Activated CD8-positive, alpha-beta T cell treated with anti-CD3 and anti-CD28 coated beads, Interleukin-2, amount 10 ng/mL, durations not matched to agents 7 days and 5 days (primary cell): ENCODE measurements around the gene GTF2E1. TPM values are rescaled to one million over a fixed set of nuclear protein-coding genes. Genes with fewer than 3 reads are reported as not detected.

Source experiments
- ATAC-seq: fragments of 150-1000 bp; cut with Tn5 transposase; one replicate; pipeline ENCODE4 v1.10.0; 2021; ENCODE audit warnings: moderate library complexity
- CTCF ChIA-PET: fragments of 350-600 bp; sonication (Branson Sonifier 250); formaldehyde crosslinking; loops from one replicate; lab custom pipeline; 2021; ENCODE audit warnings: antibody characterized with exemption; lab: Charles Lee
- POLR2A ChIA-PET: fragments of 350-600 bp; sonication (Branson Sonifier 250); formaldehyde crosslinking; loops from one replicate; lab custom pipeline; 2021; ENCODE audit warnings: antibody characterized with exemption; lab: Charles Lee
- DNase-seq: peaks from one replicate; pipeline ENCODE4 v3.0.0-alpha.2; 2020
- H3K27ac Mint-ChIP-seq: one replicate; pipeline ENCODE4 v1.8.0; 2021; ENCODE audit warnings: mild to moderate bottlenecking, mixed read lengths
- H3K27me3 Mint-ChIP-seq: one replicate; pipeline ENCODE4 v1.8.0; 2021; ENCODE audit warnings: low read depth, mixed read lengths
- H3K36me3 Mint-ChIP-seq: one replicate; pipeline ENCODE4 v1.8.0; 2021; ENCODE audit warnings: low read depth, mixed read lengths
- H3K4me1 Mint-ChIP-seq: one replicate; pipeline ENCODE4 v1.8.0; 2021; ENCODE audit warnings: low read depth, mixed read lengths
- H3K4me3 Mint-ChIP-seq: one replicate; pipeline ENCODE4 v1.8.0; 2021; ENCODE audit warnings: mild to moderate bottlenecking, mixed read lengths
- H3K9me3 Mint-ChIP-seq: one replicate; pipeline ENCODE4 v1.8.0; 2022; ENCODE audit warnings: mixed read lengths; ENCODE audit not compliant: insufficient read depth
- total RNA-seq, 2 experiments: library from RNA; stranded (reverse); gene quantifications; one replicate each; pipeline ENCODE4 v1.2.3, GENCODE V29; 2021

GTF2E1 gene
- total RNA-seq, 2 experiments from 2014 or later, result 32.3 to 32.4 TPM

GRCh38 chr3:120800625-120801024, 58.1 kb downstream of the GTF2E1 start:
- H3K9me3 Mint-ChIP-seq, result no peaks in the 10 kb centered on the region
- H3K27me3 Mint-ChIP-seq, result peaks cover 3% of the 10 kb centered on the region
- ATAC-seq (no peak), DNase-seq (no peak)
- H3K36me3 Mint-ChIP-seq, result no peaks in the 10 kb centered on the region
- no peaks in the 10 kb centered on the region for H3K4me1 Mint-ChIP-seq
- CTCF ChIA-PET, result interaction anchor here (1.3 kb wide), 1 partner anchor 383 kb away, joined by 5 read pairs; no protein-coding TSS in a partner anchor
- H3K4me3 Mint-ChIP-seq, result no peak overlapping the region
- H3K27ac Mint-ChIP-seq, result no peak overlapping the region
- POLR2A ChIA-PET, result no interaction called here

GRCh38 chr3:120801484-120801883, 58.9 kb downstream of the GTF2E1 start:
- no peaks in the 10 kb centered on the region for H3K4me1 Mint-ChIP-seq
- H3K9me3 Mint-ChIP-seq, result no peaks in the 10 kb centered on the region
- ChIA-PET POLR2A (no interaction called here), CTCF (no interaction called here)
- ATAC-seq (no peak), DNase-seq (no peak)
- peaks cover 3% of the 10 kb centered on the region for H3K27me3 Mint-ChIP-seq
- no peaks in the 10 kb centered on the region for H3K36me3 Mint-ChIP-seq
- H3K4me3 Mint-ChIP-seq, result no peak overlapping the region
- no peak overlapping the region for H3K27ac Mint-ChIP-seq

- ChIA-PET CTCF (interaction anchor here (2.4 kb wide), 1 partner anchor 8 kb away, joined by 8 read pairs; no protein-coding TSS in a partner anchor), POLR2A (no interaction called here)
- no peak for ATAC-seq
- Mint-ChIP-seq H3K4me3 (no peak overlapping the region), H3K36me3 (no peaks in the 10 kb centered on the region), H3K27ac (no peak overlapping the region), H3K9me3 (no peaks in the 10 kb centered on the region), H3K4me1 (no peaks in the 10 kb centered on the region), H3K27me3 (peaks cover under 1% of the 10 kb centered on the region)
- DNase-seq, result no peak
Observed at GRCh38 chr3:120802916-120803315, 60.4 kb downstream of the GTF2E1 start.

GRCh38 chr3:120816728-120817127, 74.2 kb downstream of the GTF2E1 start:
- H3K4me1 Mint-ChIP-seq, result no peaks in the 10 kb centered on the region
- H3K9me3 Mint-ChIP-seq, result no peaks in the 10 kb centered on the region
- H3K4me3 Mint-ChIP-seq, result no peak overlapping the region
- H3K27ac Mint-ChIP-seq, result no peak overlapping the region
- H3K27me3 Mint-ChIP-seq, result peaks cover 12% of the 10 kb centered on the region
- POLR2A ChIA-PET, result no interaction called here
- CTCF ChIA-PET, result no interaction called here
- no peaks in the 10 kb centered on the region for H3K36me3 Mint-ChIP-seq
- DNase-seq (no peak), ATAC-seq (no peak)

- H3K4me3 Mint-ChIP-seq, result no peak overlapping the region
- H3K4me1 Mint-ChIP-seq, result no peaks in the 10 kb centered on the region
- DNase-seq (no peak), ATAC-seq (no peak)
- POLR2A ChIA-PET, result no interaction called here
- H3K36me3 Mint-ChIP-seq, result no peaks in the 10 kb centered on the region
- CTCF ChIA-PET, result interaction anchor here (1.4 to 2.2 kb wide), 2 partner anchors 25 to 26 kb away, joined by 3 to 7 read pairs; no protein-coding TSS in a partner anchor
- no peak overlapping the region for H3K27ac Mint-ChIP-seq
- H3K27me3 Mint-ChIP-seq, result peaks cover 9% of the 10 kb centered on the region
- H3K9me3 Mint-ChIP-seq, result no peaks in the 10 kb centered on the region
Observed at GRCh38 chr3:120820748-120821147, 78.2 kb downstream of the GTF2E1 start.

GRCh38 chr3:120821426-120821825, 78.9 kb downstream of the GTF2E1 start:
- CTCF ChIA-PET, result interaction anchor here (1.4 kb wide), 1 partner anchor 26 kb away, joined by 3 read pairs; no protein-coding TSS in a partner anchor

GRCh38 chr3:120823156-120823555, 80.6 kb downstream of the GTF2E1 start:
- no peak for DNase-seq
- Mint-ChIP-seq H3K36me3 (no peaks in the 10 kb centered on the region), H3K4me1 (no peaks in the 10 kb centered on the region), H3K27ac (no peak overlapping the region), H3K9me3 (no peaks in the 10 kb centered on the region), H3K27me3 (peaks cover 7% of the 10 kb centered on the region), H3K4me3 (no peak overlapping the region)
- ChIA-PET CTCF (no interaction called here), POLR2A (no interaction called here)
- ATAC-seq, result no peak

More at GRCh38 chr3:120821426-120821825, 78.9 kb downstream of the GTF2E1 start:
- no peak for ATAC-seq
- no peaks in the 10 kb centered on the region for H3K36me3 Mint-ChIP-seq
- H3K4me3 Mint-ChIP-seq, result no peak overlapping the region
- H3K4me1 Mint-ChIP-seq, result no peaks in the 10 kb centered on the region
- POLR2A ChIA-PET, result no interaction called here
- H3K9me3 Mint-ChIP-seq, result no peaks in the 10 kb centered on the region
- no peak overlapping the region for H3K27ac Mint-ChIP-seq
- no peak for DNase-seq
- H3K27me3 Mint-ChIP-seq, result peaks cover 9% of the 10 kb centered on the region

GRCh38 chr3:120824613-120825012, 82.1 kb downstream of the GTF2E1 start:
- DNase-seq, result no peak
- Mint-ChIP-seq H3K36me3 (no peaks in the 10 kb centered on the region), H3K4me3 (no peak overlapping the region), H3K27me3 (peaks cover 4% of the 10 kb centered on the region), H3K9me3 (no peaks in the 10 kb centered on the region), H3K4me1 (no peaks in the 10 kb centered on the region), H3K27ac (no peak overlapping the region)
- ChIA-PET CTCF (no interaction called here), POLR2A (no interaction called here)
- ATAC-seq, result no peak

GRCh38 chr3:120828796-120829195, 86.3 kb downstream of the GTF2E1 start:
- no peaks in the 10 kb centered on the region for H3K9me3 Mint-ChIP-seq
- no peaks in the 10 kb centered on the region for H3K4me1 Mint-ChIP-seq
- POLR2A ChIA-PET, result no interaction called here
- CTCF ChIA-PET, result no interaction called here
- no peak for DNase-seq
- no peak for ATAC-seq
- peaks cover 6% of the 10 kb centered on the region for H3K27me3 Mint-ChIP-seq
- no peak overlapping the region for H3K4me3 Mint-ChIP-seq
- H3K36me3 Mint-ChIP-seq, result no peaks in the 10 kb centered on the region
- H3K27ac Mint-ChIP-seq, result no peak overlapping the region

- H3K4me3 Mint-ChIP-seq, result no peak overlapping the region
- no peaks in the 10 kb centered on the region for H3K9me3 Mint-ChIP-seq
- H3K27me3 Mint-ChIP-seq, result peaks cover 6% of the 10 kb centered on the region
- DNase-seq, result no peak
- CTCF ChIA-PET, result no interaction called here
- ATAC-seq, result no peak
- no peaks in the 10 kb centered on the region for H3K4me1 Mint-ChIP-seq
- no peaks in the 10 kb centered on the region for H3K36me3 Mint-ChIP-seq
- POLR2A ChIA-PET, result no interaction called here
- H3K27ac Mint-ChIP-seq, result no peak overlapping the region
Observed at GRCh38 chr3:120831066-120831465, 88.5 kb downstream of the GTF2E1 start.

Other genes starting within 250 kb of the GTF2E1 start
- 100 to 1,000 TPM; 119 to 124 TPM for gene NDUFB4, start 146.4 kb upstream of the GTF2E1 start, total RNA-seq
- gene HGD, start 60.5 kb upstream of the GTF2E1 start, total RNA-seq, result under 1 TPM; 0.26 to 0.29 TPM
- gene RABL3, start 228 bp upstream of the GTF2E1 start, total RNA-seq, result 10 to 100 TPM; 24.4 to 25.5 TPM
- gene STXBP5L, start 165.5 kb downstream of the GTF2E1 start, total RNA-seq, result not detected